ENCODE data around the gene SCAMP1.

DNA sequence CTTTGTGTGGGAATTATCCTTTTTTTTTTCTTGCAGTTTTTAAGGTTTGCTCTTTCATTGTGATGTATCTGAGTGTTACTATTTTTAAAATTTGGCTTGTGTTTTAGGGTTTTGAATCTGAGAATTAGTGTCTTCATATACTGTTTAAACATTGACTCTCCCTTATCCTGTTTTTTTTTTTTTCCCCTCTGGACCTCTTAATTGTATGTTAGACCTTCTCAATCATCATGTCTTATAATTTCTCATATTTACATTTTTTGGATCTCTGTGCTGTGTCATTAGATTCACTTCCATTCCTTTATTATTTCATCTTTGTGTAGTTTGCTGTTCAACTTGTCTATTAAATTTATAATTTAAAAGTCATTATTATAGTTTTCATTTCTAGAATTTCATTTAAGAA, 47.0 kb downstream of the SCAMP1 start:
- TF ChIP-seq EZH2 (IDR thresholded peaks at IDR 0.05) (no peak), POLR2AphosphoS5 (IDR thresholded peaks at IDR 0.05; ENCODE audit: borderline replicate concordance, low read depth, low read length) (no peak)
